ENCODE measurements around the gene TUG1.

The TUG1 gene

GRCh38 chr22:30932661-30933060 is 36.4 kb upstream of the TUG1 start:
- H3K27me3 ChIP-seq (ENCODE audit: control insufficient read depth in 1 of 2, insufficient read depth in 1 of 2, low read length in 2 of 2), result no peaks in the 10 kb centered on the region
- no peak overlapping the region for H4K8ac ChIP-seq (ENCODE audit: low read length)
- H3K18ac ChIP-seq (ENCODE audit: low read depth in 1 of 2, low read length in 2 of 2), result no peak overlapping the region
- no peak overlapping the region for H3K4ac ChIP-seq (ENCODE audit: low read depth in 1 of 2, low read length in 2 of 2)
- H3K36me3 ChIP-seq (ENCODE audit: control insufficient read depth in 1 of 2, insufficient read depth in 2 of 2, low read depth in 1 of 2, low read length in 2 of 2), result peaks cover 77 to 98% of the 10 kb centered on the region in 2 experiments
- no peak overlapping the region for H2AFZ ChIP-seq (ENCODE audit: low read depth, low read length)
- no peak overlapping the region for H3K9ac ChIP-seq (ENCODE audit: low read length)
- no peak overlapping the region for H2BK15ac ChIP-seq (ENCODE audit: low read depth, poor library complexity, severe bottlenecking)
- H2AK5ac ChIP-seq (ENCODE audit: low read length, severe bottlenecking), result no peak overlapping the region
- no peak for DNase-seq
- no peak overlapping the region for H3K23ac ChIP-seq (ENCODE audit: low read length in 2 of 2)
- H3K4me1 ChIP-seq (ENCODE audit: control insufficient read depth, insufficient read depth, low read depth, low read length), result no peaks in the 10 kb centered on the region
- H4K91ac ChIP-seq (ENCODE audit: low read length), result no peak overlapping the region
- WGBS, result 96% methylated on average over 16 of the region's 16 CpGs
- H3K9me3 ChIP-seq (ENCODE audit: control insufficient read depth, low read length), result no peaks in the 10 kb centered on the region
- peaks cover 28% of the 10 kb centered on the region for H3K79me1 ChIP-seq (replicated peaks; ENCODE audit: low read length, poor library complexity, severe bottlenecking)
- H3K4me2 ChIP-seq (ENCODE audit: low read length, poor library complexity, severe bottlenecking), result no peak overlapping the region
- no peak overlapping the region for H2BK120ac ChIP-seq (ENCODE audit: low read depth, low read length)
- no peak overlapping the region for H3K4me3 ChIP-seq (ENCODE audit: insufficient read depth in 1 of 2, low read depth in 1 of 2, low read length in 2 of 2)
- no peak overlapping the region for H2BK12ac ChIP-seq (ENCODE audit: low read length in 2 of 2)
- H2BK5ac ChIP-seq (ENCODE audit: low read depth, low read length, poor library complexity, severe bottlenecking), result no peak overlapping the region
- no peak overlapping the region for H3K27ac ChIP-seq (ENCODE audit: low read length, poor library complexity, severe bottlenecking)
- no peak overlapping the region for H3K14ac ChIP-seq (ENCODE audit: low read length in 2 of 2)

DNA sequence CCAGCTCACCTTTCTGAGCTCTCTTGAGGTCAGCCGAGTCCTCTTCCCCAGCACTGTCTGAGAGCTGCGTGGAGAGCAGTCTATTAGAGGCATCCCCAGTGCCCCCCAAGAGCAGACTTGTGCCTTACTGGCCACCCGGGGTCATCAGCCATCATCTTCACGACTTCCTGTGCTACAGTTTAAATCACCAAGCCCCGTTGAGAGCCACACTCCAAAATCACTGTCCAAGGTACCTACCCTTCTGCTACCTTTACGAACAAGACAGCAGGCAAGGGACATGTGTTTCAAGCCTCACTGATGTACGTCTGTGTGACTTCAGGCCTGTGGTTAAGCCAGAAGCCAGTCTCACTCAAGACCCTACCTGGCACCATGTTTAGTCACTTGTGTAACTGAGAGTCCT is 35.6 kb upstream of the TUG1 start:
- no peak overlapping the region for H3K4ac ChIP-seq (ENCODE audit: low read depth in 1 of 2, low read length in 2 of 2)
- no peak overlapping the region for H2BK5ac ChIP-seq (ENCODE audit: low read depth, low read length, poor library complexity, severe bottlenecking)
- 95% methylated on average over 7 of the region's 7 CpGs for WGBS
- H4K91ac ChIP-seq (ENCODE audit: low read length), result no peak overlapping the region
- H2AFZ ChIP-seq (ENCODE audit: low read depth, low read length), result no peak overlapping the region
- H3K14ac ChIP-seq (ENCODE audit: low read length in 2 of 2), result no peak overlapping the region
- DNase-seq, result no peak
- no peak overlapping the region for H3K27ac ChIP-seq (ENCODE audit: low read length, poor library complexity, severe bottlenecking)
- H3K23ac ChIP-seq (ENCODE audit: low read length in 2 of 2), result no peak overlapping the region
- H3K9ac ChIP-seq (ENCODE audit: low read length), result no peak overlapping the region
- no peak overlapping the region for H2BK120ac ChIP-seq (ENCODE audit: low read depth, low read length)
- no peaks in the 10 kb centered on the region for H3K9me3 ChIP-seq (ENCODE audit: control insufficient read depth, low read length)
- no peaks in the 10 kb centered on the region for H3K27me3 ChIP-seq (ENCODE audit: control insufficient read depth in 1 of 2, insufficient read depth in 1 of 2, low read length in 2 of 2)
- peaks cover 31% of the 10 kb centered on the region for H3K79me1 ChIP-seq (replicated peaks; ENCODE audit: low read length, poor library complexity, severe bottlenecking)
- H3K4me2 ChIP-seq (ENCODE audit: low read length, poor library complexity, severe bottlenecking), result no peak overlapping the region
- H4K8ac ChIP-seq (ENCODE audit: low read length), result no peak overlapping the region
- H3K36me3 ChIP-seq (ENCODE audit: control insufficient read depth in 1 of 2, insufficient read depth in 2 of 2, low read depth in 1 of 2, low read length in 2 of 2), result peaks cover 72 to 98% of the 10 kb centered on the region in 2 experiments
- no peak overlapping the region for H2BK15ac ChIP-seq (ENCODE audit: low read depth, poor library complexity, severe bottlenecking)
- no peak overlapping the region for H2BK12ac ChIP-seq (ENCODE audit: low read length in 2 of 2)
- H2AK5ac ChIP-seq (ENCODE audit: low read length, severe bottlenecking), result no peak overlapping the region
- no peak overlapping the region for H3K4me3 ChIP-seq (ENCODE audit: insufficient read depth in 1 of 2, low read depth in 1 of 2, low read length in 2 of 2)
- H3K18ac ChIP-seq (ENCODE audit: low read depth in 1 of 2, low read length in 2 of 2), result no peak overlapping the region
- H3K4me1 ChIP-seq (ENCODE audit: control insufficient read depth, insufficient read depth, low read depth, low read length), result no peaks in the 10 kb centered on the region

- no peak overlapping the region for H3K4ac ChIP-seq (ENCODE audit: low read depth in 1 of 2, low read length in 2 of 2)
- no peak overlapping the region for H2AFZ ChIP-seq (ENCODE audit: low read depth, low read length)
- H3K9me3 ChIP-seq (ENCODE audit: control insufficient read depth, low read length), result no peaks in the 10 kb centered on the region
- no peak overlapping the region for H3K27ac ChIP-seq (ENCODE audit: low read length, poor library complexity, severe bottlenecking)
- 98% methylated on average over 7 of the region's 8 CpGs for WGBS
- no peak overlapping the region for H4K8ac ChIP-seq (ENCODE audit: low read length)
- no peak overlapping the region for H2BK12ac ChIP-seq (ENCODE audit: low read length in 2 of 2)
- H2AK5ac ChIP-seq (ENCODE audit: low read length, severe bottlenecking), result no peak overlapping the region
- H2BK120ac ChIP-seq (ENCODE audit: low read depth, low read length), result no peak overlapping the region
- peaks cover 32% of the 10 kb centered on the region for H3K79me1 ChIP-seq (replicated peaks; ENCODE audit: low read length, poor library complexity, severe bottlenecking)
- no peak overlapping the region for H3K9ac ChIP-seq (ENCODE audit: low read length)
- H3K36me3 ChIP-seq (ENCODE audit: control insufficient read depth in 1 of 2, insufficient read depth in 2 of 2, low read depth in 1 of 2, low read length in 2 of 2), result peaks cover 72 to 96% of the 10 kb centered on the region in 2 experiments
- no peak for DNase-seq
- H2BK15ac ChIP-seq (ENCODE audit: low read depth, poor library complexity, severe bottlenecking), result no peak overlapping the region
- no peaks in the 10 kb centered on the region for H3K27me3 ChIP-seq (ENCODE audit: control insufficient read depth in 1 of 2, insufficient read depth in 1 of 2, low read length in 2 of 2)
- H3K23ac ChIP-seq (ENCODE audit: low read length in 2 of 2), result no peak overlapping the region
- H3K4me3 ChIP-seq (ENCODE audit: insufficient read depth in 1 of 2, low read depth in 1 of 2, low read length in 2 of 2), result no peak overlapping the region
- H4K91ac ChIP-seq (ENCODE audit: low read length), result no peak overlapping the region
- H3K18ac ChIP-seq (ENCODE audit: low read depth in 1 of 2, low read length in 2 of 2), result no peak overlapping the region
- no peak overlapping the region for H3K4me2 ChIP-seq (ENCODE audit: low read length, poor library complexity, severe bottlenecking)
- no peak overlapping the region for H2BK5ac ChIP-seq (ENCODE audit: low read depth, low read length, poor library complexity, severe bottlenecking)
- H3K4me1 ChIP-seq (ENCODE audit: control insufficient read depth, insufficient read depth, low read depth, low read length), result no peaks in the 10 kb centered on the region
- no peak overlapping the region for H3K14ac ChIP-seq (ENCODE audit: low read length in 2 of 2)
These were observed 35.0 kb upstream of the TUG1 start for GRCh38 chr22:30934053-30934452.

- H3K4me2 ChIP-seq (ENCODE audit: low read length, poor library complexity, severe bottlenecking), result no peak overlapping the region
- no peak overlapping the region for H3K18ac ChIP-seq (ENCODE audit: low read depth in 1 of 2, low read length in 2 of 2)
- no peak overlapping the region for H3K14ac ChIP-seq (ENCODE audit: low read length in 2 of 2)
- H2AK5ac ChIP-seq (ENCODE audit: low read length, severe bottlenecking), result no peak overlapping the region
- H3K4me3 ChIP-seq (ENCODE audit: insufficient read depth in 1 of 2, low read depth in 1 of 2, low read length in 2 of 2), result no peak overlapping the region
- peaks cover 36% of the 10 kb centered on the region for H3K79me1 ChIP-seq (replicated peaks; ENCODE audit: low read length, poor library complexity, severe bottlenecking)
- no peak overlapping the region for H2BK5ac ChIP-seq (ENCODE audit: low read depth, low read length, poor library complexity, severe bottlenecking)
- H2BK120ac ChIP-seq (ENCODE audit: low read depth, low read length), result no peak overlapping the region
- H4K8ac ChIP-seq (ENCODE audit: low read length), result no peak overlapping the region
- no peak for DNase-seq
- H3K23ac ChIP-seq (ENCODE audit: low read length in 2 of 2), result no peak overlapping the region
- no peak overlapping the region for H4K91ac ChIP-seq (ENCODE audit: low read length)
- no peaks in the 10 kb centered on the region for H3K4me1 ChIP-seq (ENCODE audit: control insufficient read depth, insufficient read depth, low read depth, low read length)
- no peak overlapping the region for H2BK15ac ChIP-seq (ENCODE audit: low read depth, poor library complexity, severe bottlenecking)
- H3K9me3 ChIP-seq (ENCODE audit: control insufficient read depth, low read length), result no peaks in the 10 kb centered on the region
- no peak overlapping the region for H2AFZ ChIP-seq (ENCODE audit: low read depth, low read length)
- no peak overlapping the region for H2BK12ac ChIP-seq (ENCODE audit: low read length in 2 of 2)
- no peak overlapping the region for H3K4ac ChIP-seq (ENCODE audit: low read depth in 1 of 2, low read length in 2 of 2)
- WGBS, result 94% methylated on average over 7 of the region's 7 CpGs
- H3K27me3 ChIP-seq (ENCODE audit: control insufficient read depth in 1 of 2, insufficient read depth in 1 of 2, low read length in 2 of 2), result no peaks in the 10 kb centered on the region
- peaks cover 77 to 98% of the 10 kb centered on the region in 2 experiments for H3K36me3 ChIP-seq (ENCODE audit: control insufficient read depth in 1 of 2, insufficient read depth in 2 of 2, low read depth in 1 of 2, low read length in 2 of 2)
- no peak overlapping the region for H3K9ac ChIP-seq (ENCODE audit: low read length)
- no peak overlapping the region for H3K27ac ChIP-seq (ENCODE audit: low read length, poor library complexity, severe bottlenecking)
These were observed 28.2 kb upstream of the TUG1 start for GRCh38 chr22:30940685-30941362.
